ENCODE data around the gene LAMC1. TPM values are rescaled to one million over a fixed set of nuclear protein-coding genes. Genes with fewer than 3 reads are reported as not detected.

Gene LAMC1
- polyA plus RNA-seq, 1 donor from 2014 or later = 4.2 TPM

- Histone ChIP-seq H3K27ac (ENCODE audit: low read length) (no peak overlapping the region), H3K27me3 (ENCODE audit: insufficient read depth, low read depth, low read length) (no peaks in the 10 kb centered on the region), H3K4me2 (ENCODE audit: low read length) (no peak overlapping the region), H3F3A (ENCODE audit: insufficient read depth, low read length, poor library complexity, severe bottlenecking) (no peaks in the 10 kb centered on the region), H2AFZ (ENCODE audit: low read depth, low read length) (no peak overlapping the region), H3K9ac (ENCODE audit: low read length) (no peak overlapping the region), H3K4me3 (ENCODE audit: low read length) (no peak overlapping the region), H3K9me2 (ENCODE audit: insufficient read depth, low read length) (no peaks in the 10 kb centered on the region), H3K9me3 (ENCODE audit: low read length) (no peaks in the 10 kb centered on the region), H3K36me3 (ENCODE audit: insufficient read depth, low read length) (no peaks in the 10 kb centered on the region), H4K20me1 (ENCODE audit: insufficient read depth) (no peaks in the 10 kb centered on the region), H3K79me2 (replicated peaks; ENCODE audit: insufficient read depth, low read length) (no peaks in the 10 kb centered on the region)
- no peak for TF ChIP-seq MXI1 (conservative IDR thresholded peaks at IDR 0.05; ENCODE audit: poor library complexity, severe bottlenecking)
- TF ChIP-seq, protein P1, sequence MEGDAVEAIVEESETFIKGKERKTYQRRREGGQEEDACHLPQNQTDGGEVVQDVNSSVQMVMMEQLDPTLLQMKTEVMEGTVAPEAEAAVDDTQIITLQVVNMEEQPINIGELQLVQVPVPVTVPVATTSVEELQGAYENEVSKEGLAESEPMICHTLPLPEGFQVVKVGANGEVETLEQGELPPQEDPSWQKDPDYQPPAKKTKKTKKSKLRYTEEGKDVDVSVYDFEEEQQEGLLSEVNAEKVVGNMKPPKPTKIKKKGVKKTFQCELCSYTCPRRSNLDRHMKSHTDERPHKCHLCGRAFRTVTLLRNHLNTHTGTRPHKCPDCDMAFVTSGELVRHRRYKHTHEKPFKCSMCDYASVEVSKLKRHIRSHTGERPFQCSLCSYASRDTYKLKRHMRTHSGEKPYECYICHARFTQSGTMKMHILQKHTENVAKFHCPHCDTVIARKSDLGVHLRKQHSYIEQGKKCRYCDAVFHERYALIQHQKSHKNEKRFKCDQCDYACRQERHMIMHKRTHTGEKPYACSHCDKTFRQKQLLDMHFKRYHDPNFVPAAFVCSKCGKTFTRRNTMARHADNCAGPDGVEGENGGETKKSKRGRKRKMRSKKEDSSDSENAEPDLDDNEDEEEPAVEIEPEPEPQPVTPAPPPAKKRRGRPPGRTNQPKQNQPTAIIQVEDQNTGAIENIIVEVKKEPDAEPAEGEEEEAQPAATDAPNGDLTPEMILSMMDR (IDR thresholded peaks at IDR 0.05; ENCODE audit: poor library complexity, severe bottlenecking) = no peak
- no peak for TF ChIP-seq RAD21 (conservative IDR thresholded peaks at IDR 0.05)
- TF ChIP-seq, protein P2, sequence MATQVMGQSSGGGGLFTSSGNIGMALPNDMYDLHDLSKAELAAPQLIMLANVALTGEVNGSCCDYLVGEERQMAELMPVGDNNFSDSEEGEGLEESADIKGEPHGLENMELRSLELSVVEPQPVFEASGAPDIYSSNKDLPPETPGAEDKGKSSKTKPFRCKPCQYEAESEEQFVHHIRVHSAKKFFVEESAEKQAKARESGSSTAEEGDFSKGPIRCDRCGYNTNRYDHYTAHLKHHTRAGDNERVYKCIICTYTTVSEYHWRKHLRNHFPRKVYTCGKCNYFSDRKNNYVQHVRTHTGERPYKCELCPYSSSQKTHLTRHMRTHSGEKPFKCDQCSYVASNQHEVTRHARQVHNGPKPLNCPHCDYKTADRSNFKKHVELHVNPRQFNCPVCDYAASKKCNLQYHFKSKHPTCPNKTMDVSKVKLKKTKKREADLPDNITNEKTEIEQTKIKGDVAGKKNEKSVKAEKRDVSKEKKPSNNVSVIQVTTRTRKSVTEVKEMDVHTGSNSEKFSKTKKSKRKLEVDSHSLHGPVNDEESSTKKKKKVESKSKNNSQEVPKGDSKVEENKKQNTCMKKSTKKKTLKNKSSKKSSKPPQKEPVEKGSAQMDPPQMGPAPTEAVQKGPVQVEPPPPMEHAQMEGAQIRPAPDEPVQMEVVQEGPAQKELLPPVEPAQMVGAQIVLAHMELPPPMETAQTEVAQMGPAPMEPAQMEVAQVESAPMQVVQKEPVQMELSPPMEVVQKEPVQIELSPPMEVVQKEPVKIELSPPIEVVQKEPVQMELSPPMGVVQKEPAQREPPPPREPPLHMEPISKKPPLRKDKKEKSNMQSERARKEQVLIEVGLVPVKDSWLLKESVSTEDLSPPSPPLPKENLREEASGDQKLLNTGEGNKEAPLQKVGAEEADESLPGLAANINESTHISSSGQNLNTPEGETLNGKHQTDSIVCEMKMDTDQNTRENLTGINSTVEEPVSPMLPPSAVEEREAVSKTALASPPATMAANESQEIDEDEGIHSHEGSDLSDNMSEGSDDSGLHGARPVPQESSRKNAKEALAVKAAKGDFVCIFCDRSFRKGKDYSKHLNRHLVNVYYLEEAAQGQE (IDR thresholded peaks at IDR 0.05; ENCODE audit: borderline replicate concordance) = no peak
- no peak for TF ChIP-seq TAF1 (IDR thresholded peaks at IDR 0.05; ENCODE audit: low read depth)
- TF ChIP-seq POLR2AphosphoS5 (IDR thresholded peaks at IDR 0.05) = no peak
- TF ChIP-seq EP300 (conservative IDR thresholded peaks at IDR 0.05; ENCODE audit: poor library complexity, severe bottlenecking) = no peak
- no peak for TF ChIP-seq SMC3 (conservative IDR thresholded peaks at IDR 0.05; ENCODE audit: poor library complexity)
- TF ChIP-seq EZH2 (IDR thresholded peaks at IDR 0.05; ENCODE audit: borderline replicate concordance, insufficient read depth, low read length, poor library complexity, severe bottlenecking) = no peak
Observed at GRCh38 chr1:183191833-183192232, 168.6 kb downstream of the LAMC1 start.

GRCh38 chr1:183193963-183194525 is 170.8 kb downstream of the LAMC1 start:
- Histone ChIP-seq H2AFZ (ENCODE audit: low read depth, low read length) (no peak overlapping the region), H3K4me2 (ENCODE audit: low read length) (no peak overlapping the region)
- TF ChIP-seq EZH2 (IDR thresholded peaks at IDR 0.05; ENCODE audit: borderline replicate concordance, insufficient read depth, low read length, poor library complexity, severe bottlenecking) (no peak), EP300 (conservative IDR thresholded peaks at IDR 0.05; ENCODE audit: poor library complexity, severe bottlenecking) (no peak), POLR2AphosphoS5 (IDR thresholded peaks at IDR 0.05) (no peak), TAF1 (IDR thresholded peaks at IDR 0.05; ENCODE audit: low read depth) (no peak), SMC3 (conservative IDR thresholded peaks at IDR 0.05; ENCODE audit: poor library complexity) (no peak), RAD21 (conservative IDR thresholded peaks at IDR 0.05) (no peak)
- TF ChIP-seq, protein P2 (IDR thresholded peaks at IDR 0.05; ENCODE audit: borderline replicate concordance) = no peak

More at GRCh38 chr1:183193963-183194525, 170.8 kb downstream of the LAMC1 start:
- Histone ChIP-seq H3K36me3 (ENCODE audit: insufficient read depth, low read length) (no peaks in the 10 kb centered on the region), H3K9me2 (ENCODE audit: insufficient read depth, low read length) (no peaks in the 10 kb centered on the region), H3K9me3 (ENCODE audit: low read length) (no peaks in the 10 kb centered on the region), H3K27me3 (ENCODE audit: insufficient read depth, low read depth, low read length) (no peaks in the 10 kb centered on the region), H3K9ac (ENCODE audit: low read length) (no peak overlapping the region), H3K79me2 (replicated peaks; ENCODE audit: insufficient read depth, low read length) (no peaks in the 10 kb centered on the region), H3K27ac (ENCODE audit: low read length) (no peak overlapping the region), H3K4me3 (ENCODE audit: low read length) (no peak overlapping the region), H4K20me1 (ENCODE audit: insufficient read depth) (no peaks in the 10 kb centered on the region), H3F3A (ENCODE audit: insufficient read depth, low read length, poor library complexity, severe bottlenecking) (no peaks in the 10 kb centered on the region)

Measured in neural cell (in vitro differentiated cells).